Urothelium cell line (cell line): ENCODE data around the gene HS3ST1.

ENCODE experiments used
- DNase-seq: peaks from one replicate; pipeline ENCODE4 v3.0.0; 2011; ENCODE audit warnings: low spot score, mixed read lengths
- FAIRE-seq: peaks from 2 replicates; lab custom pipeline; 2011; peaks lifted over from hg19 to GRCh38; lab: Jason Lieb, UNC

HS3ST1 gene

GRCh38 chr4:11436084-11436483 is 7.4 kb upstream of the HS3ST1 start:
- DNase-seq (no peak), FAIRE-seq (no peak)

GRCh38 chr4:11435557-11435956 is 6.9 kb upstream of the HS3ST1 start:
- FAIRE-seq (no peak), DNase-seq (no peak)

GRCh38 chr4:11431111-11431510 is 2.4 kb upstream of the HS3ST1 start:
- DNase-seq: no peak
- FAIRE-seq: no peak

- DNase-seq: no peak
- FAIRE-seq: no peak
Measured at GRCh38 chr4:11430536-11430935, 1.8 kb upstream of the HS3ST1 start.

GRCh38 chr4:11429699-11430045 is 978 bp upstream of the HS3ST1 start:
- FAIRE-seq: no peak
- no peak for DNase-seq

GRCh38 chr4:11428899-11429698 is 405 bp upstream of the HS3ST1 start:
- DNase-seq (no peak), FAIRE-seq (no peak)

- DNase-seq (no peak), FAIRE-seq (no peak)
Measured at GRCh38 chr4:11427121-11427996, 1.3 kb downstream of the HS3ST1 start.

- FAIRE-seq (no peak), DNase-seq (no peak)
Measured at GRCh38 chr4:11426731-11427120, 2.0 kb downstream of the HS3ST1 start.

- FAIRE-seq (no peak), DNase-seq (no peak)
Measured at GRCh38 chr4:11426003-11426402, 2.7 kb downstream of the HS3ST1 start.

GRCh38 chr4:11424856-11425255 is 3.8 kb downstream of the HS3ST1 start:
- no peak for DNase-seq
- FAIRE-seq: no peak

GRCh38 chr4:11424000-11424399 is 4.7 kb downstream of the HS3ST1 start:
- no peak for FAIRE-seq
- DNase-seq: peak; percentile 31

- DNase-seq (no peak), FAIRE-seq (no peak)
Measured at GRCh38 chr4:11423465-11423864, 5.2 kb downstream of the HS3ST1 start.

GRCh38 chr4:11421116-11421515 is 7.6 kb downstream of the HS3ST1 start:
- FAIRE-seq: no peak
- no peak for DNase-seq

GRCh38 chr4:11420327-11420726 is 8.4 kb downstream of the HS3ST1 start:
- no peak for FAIRE-seq
- no peak for DNase-seq

- DNase-seq: no peak
- no peak for FAIRE-seq
Measured at GRCh38 chr4:11418610-11419009, 10.1 kb downstream of the HS3ST1 start.

- FAIRE-seq (no peak), DNase-seq (no peak)
Measured at GRCh38 chr4:11416767-11417113, 12.0 kb downstream of the HS3ST1 start.

- no peak for DNase-seq
- FAIRE-seq: no peak
Measured at GRCh38 chr4:11416071-11416766, 12.5 kb downstream of the HS3ST1 start.

- DNase-seq: no peak
- FAIRE-seq: no peak
Measured at GRCh38 chr4:11415409-11416070, 13.2 kb downstream of the HS3ST1 start.

GRCh38 chr4:11412211-11412610 is 16.5 kb downstream of the HS3ST1 start:
- no peak for FAIRE-seq
- DNase-seq: no peak

GRCh38 chr4:11409632-11410031 is 19.1 kb downstream of the HS3ST1 start:
- FAIRE-seq (no peak), DNase-seq (no peak)
